Measurements from ENCODE around the gene QRICH1. TPM values are rescaled to one million over a fixed set of nuclear protein-coding genes. Genes with fewer than 3 reads are reported as not detected.

The QRICH1 gene
- polyA plus RNA-seq, 5 donors = 73.2 to 89.8 (median 82.8) TPM

GRCh38 chr3:49035281-49035680 lies 58.6 kb downstream of the QRICH1 start:
- DNase-seq = no peak

- DNase-seq = no peak
Measured at GRCh38 chr3:49034650-49035049, 59.2 kb downstream of the QRICH1 start.

- no peak for DNase-seq
Measured at GRCh38 chr3:49032646-49033304, 61.1 kb downstream of the QRICH1 start.

GRCh38 chr3:49030321-49030720 lies 63.5 kb downstream of the QRICH1 start:
- no peak for DNase-seq

- no peak for DNase-seq
Measured at GRCh38 chr3:49029563-49029884, 64.3 kb downstream of the QRICH1 start.

- peak; percentile 96 to 97 for DNase-seq
Measured at GRCh38 chr3:49028673-49029562, 65.0 kb downstream of the QRICH1 start, which contains the start of gene IMPDH2. IMPDH2 (minus strand) TSS chr3:49029398; CDS start chr3:49029350, 48 bp downstream.

GRCh38 chr3:49028298-49028672 lies 65.6 kb downstream of the QRICH1 start:
- DNase-seq = no peak

GRCh38 chr3:49027634-49028033 lies 66.2 kb downstream of the QRICH1 start:
- no peak for DNase-seq

GRCh38 chr3:49026536-49026935 lies 67.3 kb downstream of the QRICH1 start:
- DNase-seq = no peak

- DNase-seq = no peak
Measured at GRCh38 chr3:49025793-49026520, 67.9 kb downstream of the QRICH1 start.

GRCh38 chr3:49025005-49025792 lies 68.7 kb downstream of the QRICH1 start:
- DNase-seq = no peak

GRCh38 chr3:49024449-49024848 lies 69.4 kb downstream of the QRICH1 start:
- no peak for DNase-seq

- no peak for DNase-seq
Measured at GRCh38 chr3:49023775-49024174, 70.1 kb downstream of the QRICH1 start.

GRCh38 chr3:49022688-49023171 lies 71.1 kb downstream of the QRICH1 start:
- DNase-seq = no peak

GRCh38 chr3:49021813-49022687 lies 71.8 kb downstream of the QRICH1 start, which contains the start of gene NDUFAF3:
NDUFAF3 (plus strand) TSS chr3:49022121; CDS start chr3:49022145, 24 bp downstream.
- DNase-seq = peak; percentile 91 to 92

- DNase-seq = peak; percentile 98 to 99
Measured at GRCh38 chr3:49021213-49021812, 72.6 kb downstream of the QRICH1 start.

GRCh38 chr3:49020330-49021212 lies 73.3 kb downstream of the QRICH1 start:
- no peak for DNase-seq

GRCh38 chr3:49019941-49020329 lies 73.9 kb downstream of the QRICH1 start:
- no peak for DNase-seq

GRCh38 chr3:49018707-49019006 lies 75.2 kb downstream of the QRICH1 start:
- no peak for DNase-seq
